ENCODE measurements around the gene SPTBN5.

DNA sequence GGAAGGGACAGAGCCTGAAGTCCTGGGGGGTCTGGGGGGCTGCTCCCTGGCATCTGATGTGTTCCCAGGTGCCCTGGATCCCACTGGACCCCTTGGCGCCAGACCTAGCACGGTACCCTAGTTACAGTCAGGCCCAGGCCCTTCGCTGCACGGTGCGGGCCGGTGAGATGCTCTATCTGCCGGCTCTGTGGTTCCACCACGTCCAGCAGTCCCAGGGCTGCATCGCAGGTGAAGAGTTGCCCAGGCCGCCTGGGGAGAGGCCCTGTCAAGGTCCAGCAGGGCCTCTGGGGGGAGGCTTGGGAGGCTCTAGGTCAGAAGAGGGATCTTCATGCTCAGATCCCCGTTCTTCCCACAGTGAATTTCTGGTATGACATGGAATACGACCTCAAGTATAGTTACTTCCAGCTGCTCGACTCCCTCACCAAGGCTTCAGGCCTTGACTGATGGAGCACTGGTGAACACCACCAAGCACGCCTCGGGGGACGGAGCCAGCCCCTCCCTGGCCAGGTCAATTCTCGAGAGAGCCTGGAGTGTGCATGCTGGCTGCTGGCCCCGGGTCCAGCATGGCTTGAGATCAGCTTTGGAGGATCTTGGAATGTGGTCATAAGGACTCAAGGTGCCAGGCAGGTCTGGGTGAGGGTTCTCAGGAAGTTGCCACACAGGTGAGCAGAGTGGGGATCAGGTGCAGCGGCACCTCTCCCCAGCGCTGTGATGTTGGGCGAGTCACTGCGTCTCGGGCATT is 57.0 kb downstream of the SPTBN5 start:
- TF ChIP-seq POLR2A (IDR thresholded peaks at IDR 0.05) (no peak), POLR2AphosphoS5 (IDR thresholded peaks at IDR 0.05; ENCODE audit: insufficient read depth in 1 of 2, low read depth in 1 of 2) (no peak)
- TF ChIP-seq, protein P1, sequence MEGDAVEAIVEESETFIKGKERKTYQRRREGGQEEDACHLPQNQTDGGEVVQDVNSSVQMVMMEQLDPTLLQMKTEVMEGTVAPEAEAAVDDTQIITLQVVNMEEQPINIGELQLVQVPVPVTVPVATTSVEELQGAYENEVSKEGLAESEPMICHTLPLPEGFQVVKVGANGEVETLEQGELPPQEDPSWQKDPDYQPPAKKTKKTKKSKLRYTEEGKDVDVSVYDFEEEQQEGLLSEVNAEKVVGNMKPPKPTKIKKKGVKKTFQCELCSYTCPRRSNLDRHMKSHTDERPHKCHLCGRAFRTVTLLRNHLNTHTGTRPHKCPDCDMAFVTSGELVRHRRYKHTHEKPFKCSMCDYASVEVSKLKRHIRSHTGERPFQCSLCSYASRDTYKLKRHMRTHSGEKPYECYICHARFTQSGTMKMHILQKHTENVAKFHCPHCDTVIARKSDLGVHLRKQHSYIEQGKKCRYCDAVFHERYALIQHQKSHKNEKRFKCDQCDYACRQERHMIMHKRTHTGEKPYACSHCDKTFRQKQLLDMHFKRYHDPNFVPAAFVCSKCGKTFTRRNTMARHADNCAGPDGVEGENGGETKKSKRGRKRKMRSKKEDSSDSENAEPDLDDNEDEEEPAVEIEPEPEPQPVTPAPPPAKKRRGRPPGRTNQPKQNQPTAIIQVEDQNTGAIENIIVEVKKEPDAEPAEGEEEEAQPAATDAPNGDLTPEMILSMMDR (IDR thresholded peaks at IDR 0.05) = no peak

Measured in vagina (tissue), 2 donors.